ENCODE data around the gene PRSS12.

DNA sequence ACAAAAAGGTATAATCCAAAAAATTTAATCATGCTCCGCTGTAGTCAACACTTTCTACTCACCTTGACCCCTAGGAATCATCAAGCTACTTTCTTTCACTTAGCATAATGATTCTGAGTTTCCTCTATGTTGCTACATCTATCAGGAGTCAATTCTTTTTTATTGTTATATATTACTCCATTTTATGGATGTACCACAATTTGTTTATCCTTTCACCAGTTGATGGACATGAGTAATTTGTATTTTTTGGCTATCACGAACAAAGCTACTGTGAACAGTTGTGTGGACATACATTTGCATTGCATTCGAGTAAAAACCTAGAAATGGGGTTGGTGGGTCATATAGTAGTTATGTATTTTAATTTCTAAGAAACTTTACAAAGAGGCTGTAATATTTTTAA is 102.9 kb downstream of the PRSS12 start:
- TF ChIP-seq ZNF274 (IDR thresholded peaks at IDR 0.05; ENCODE audit: low read depth, low read length) = no peak
- no peak for TF ChIP-seq YY1 (IDR thresholded peaks at IDR 0.05; ENCODE audit: insufficient read depth, insufficient read length)
- no peak for TF ChIP-seq SUZ12 (IDR thresholded peaks at IDR 0.05; ENCODE audit: extremely low read depth, insufficient read depth, insufficient read length)
